Activated CD4-positive, alpha-beta T cell treated with anti-CD3 and anti-CD28 coated beads for 24 hours (primary cell): ENCODE measurements around the gene S100A2.

Experiments
- DNase-seq, 2 donors: peaks; one replicate each; pipeline ENCODE4 v3.0.0-alpha.2; 2020; ENCODE audit warnings: low read depth in 2 of 2

S100A2 gene

GRCh38 chr1:153545067-153546055 lies 20.3 kb downstream of the S100A2 start, which contains the start of gene S100A4:
TSS of gene S100A4 (minus strand) at chr1:153545806. CDS start at chr1:153544794, 1,012 bp downstream.
- peak; percentile 89 to 90 for DNase-seq

GRCh38 chr1:153544453-153545066 lies 21.1 kb downstream of the S100A2 start:
- DNase-seq = no peak

GRCh38 chr1:153543736-153544135 lies 21.9 kb downstream of the S100A2 start:
- no peak for DNase-seq

GRCh38 chr1:153542956-153543711 lies 22.5 kb downstream of the S100A2 start:
- DNase-seq = no peak

- DNase-seq = no peak
Measured at GRCh38 chr1:153541641-153542590, 23.7 kb downstream of the S100A2 start.

GRCh38 chr1:153540394-153541361 lies 25.0 kb downstream of the S100A2 start, which contains the start of gene S100A5:
TSS of gene S100A5 (minus strand) at chr1:153540934. CDS start at chr1:153540191, 743 bp downstream.
- DNase-seq = no peak

- no peak for DNase-seq
Measured at GRCh38 chr1:153539395-153540093, 26.1 kb downstream of the S100A2 start.

- no peak for DNase-seq
Measured at GRCh38 chr1:153538315-153538821, 27.3 kb downstream of the S100A2 start.

- DNase-seq = no peak
Measured at GRCh38 chr1:153537376-153537730, 28.3 kb downstream of the S100A2 start.

- DNase-seq = no peak
Measured at GRCh38 chr1:153536671-153537375, 28.8 kb downstream of the S100A2 start.

- DNase-seq = peak; percentile 59 to 66
Measured at GRCh38 chr1:153536012-153536670, 29.5 kb downstream of the S100A2 start.

GRCh38 chr1:153535242-153536011 lies 30.2 kb downstream of the S100A2 start, which contains the start of gene S100A6:
TSS of gene S100A6 (minus strand) at chr1:153535991. CDS start at chr1:153535339, 652 bp downstream.
- DNase-seq = no peak

GRCh38 chr1:153534925-153535241 lies 30.8 kb downstream of the S100A2 start:
- no peak for DNase-seq

GRCh38 chr1:153534226-153534924 lies 31.3 kb downstream of the S100A2 start:
- no peak for DNase-seq

GRCh38 chr1:153533689-153534201 lies 31.9 kb downstream of the S100A2 start:
- no peak for DNase-seq
